Progenitor cell of endocrine pancreas (in vitro differentiated cells): ENCODE data around the gene TOMM7. TPM values are rescaled to one million over a fixed set of nuclear protein-coding genes. Genes with fewer than 3 reads are reported as not detected.

Source experiments
- DNase-seq: peaks from one replicate; pipeline ENCODE4 v3.0.0; 2021; ENCODE audit warnings: low spot score; ENCODE audit not compliant: unreplicated experiment
- H3K27ac Mint-ChIP-seq: 2 replicates; pipeline ENCODE4 v1.8.0; 2021; ENCODE audit warnings: mild to moderate bottlenecking, moderate library complexity, mixed read lengths
- H3K27me3 Mint-ChIP-seq: 2 replicates; pipeline ENCODE4 v1.8.0; 2021; ENCODE audit warnings: mixed read lengths
- H3K36me3 Mint-ChIP-seq: 2 replicates; pipeline ENCODE4 v1.8.0; 2022; ENCODE audit warnings: mixed read lengths; ENCODE audit not compliant: insufficient read depth
- H3K4me1 Mint-ChIP-seq: 2 replicates; pipeline ENCODE4 v1.8.0; 2021; ENCODE audit warnings: low read depth, mixed read lengths
- H3K4me3 Mint-ChIP-seq: 2 replicates; pipeline ENCODE4 v1.8.0; 2021; ENCODE audit warnings: low read depth, mild to moderate bottlenecking, moderate library complexity, mixed read lengths
- H3K9me3 Mint-ChIP-seq: 2 replicates; pipeline ENCODE4 v1.8.0; 2021; ENCODE audit warnings: low read depth, mixed read lengths
- total RNA-seq: library from RNA; stranded (reverse); gene quantifications from 2 replicates; pipeline ENCODE4 v1.2.1, GENCODE V29; 2021
- TF ChIP-seq, protein P1 (sequence below): fragments of 200-600 bp; sonication (generic); IDR thresholded peaks from one replicate; pipeline ENCODE4 v1.5.0; 2021; ENCODE audit warnings: antibody characterized with exemption, mild to moderate bottlenecking; ENCODE audit not compliant: unreplicated experiment

The TOMM7 gene
- total RNA-seq, 1 donor from 2014 or later = 139 TPM

DNA sequence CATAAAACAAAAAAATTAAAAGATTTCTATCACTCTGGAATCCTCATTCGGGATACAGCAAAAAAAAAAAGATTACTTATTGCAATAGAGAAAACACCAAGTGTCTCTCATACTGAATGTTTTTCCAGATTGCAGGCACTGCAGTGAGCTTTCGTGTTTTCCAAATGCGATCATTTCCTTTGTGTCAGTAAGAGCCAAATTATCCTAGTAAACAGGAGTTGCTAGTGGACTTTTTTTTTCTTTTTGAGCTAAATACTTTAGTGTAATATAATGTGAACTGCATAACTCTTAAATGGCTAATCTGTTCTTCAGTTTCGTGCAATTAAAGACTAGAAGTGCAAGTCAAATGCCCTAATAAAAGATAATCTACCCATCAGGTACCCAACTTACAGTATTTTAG lies 44.4 kb upstream of the TOMM7 start:
- H3K27ac Mint-ChIP-seq = no peak overlapping the region
- H3K4me1 Mint-ChIP-seq = no peaks in the 10 kb centered on the region
- no peak overlapping the region for H3K4me3 Mint-ChIP-seq
- peaks cover 2% of the 10 kb centered on the region for H3K36me3 Mint-ChIP-seq
- no peaks in the 10 kb centered on the region for H3K27me3 Mint-ChIP-seq
- TF ChIP-seq, protein P1, sequence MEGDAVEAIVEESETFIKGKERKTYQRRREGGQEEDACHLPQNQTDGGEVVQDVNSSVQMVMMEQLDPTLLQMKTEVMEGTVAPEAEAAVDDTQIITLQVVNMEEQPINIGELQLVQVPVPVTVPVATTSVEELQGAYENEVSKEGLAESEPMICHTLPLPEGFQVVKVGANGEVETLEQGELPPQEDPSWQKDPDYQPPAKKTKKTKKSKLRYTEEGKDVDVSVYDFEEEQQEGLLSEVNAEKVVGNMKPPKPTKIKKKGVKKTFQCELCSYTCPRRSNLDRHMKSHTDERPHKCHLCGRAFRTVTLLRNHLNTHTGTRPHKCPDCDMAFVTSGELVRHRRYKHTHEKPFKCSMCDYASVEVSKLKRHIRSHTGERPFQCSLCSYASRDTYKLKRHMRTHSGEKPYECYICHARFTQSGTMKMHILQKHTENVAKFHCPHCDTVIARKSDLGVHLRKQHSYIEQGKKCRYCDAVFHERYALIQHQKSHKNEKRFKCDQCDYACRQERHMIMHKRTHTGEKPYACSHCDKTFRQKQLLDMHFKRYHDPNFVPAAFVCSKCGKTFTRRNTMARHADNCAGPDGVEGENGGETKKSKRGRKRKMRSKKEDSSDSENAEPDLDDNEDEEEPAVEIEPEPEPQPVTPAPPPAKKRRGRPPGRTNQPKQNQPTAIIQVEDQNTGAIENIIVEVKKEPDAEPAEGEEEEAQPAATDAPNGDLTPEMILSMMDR = no peak
- no peak for DNase-seq
- no peaks in the 10 kb centered on the region for H3K9me3 Mint-ChIP-seq

DNA sequence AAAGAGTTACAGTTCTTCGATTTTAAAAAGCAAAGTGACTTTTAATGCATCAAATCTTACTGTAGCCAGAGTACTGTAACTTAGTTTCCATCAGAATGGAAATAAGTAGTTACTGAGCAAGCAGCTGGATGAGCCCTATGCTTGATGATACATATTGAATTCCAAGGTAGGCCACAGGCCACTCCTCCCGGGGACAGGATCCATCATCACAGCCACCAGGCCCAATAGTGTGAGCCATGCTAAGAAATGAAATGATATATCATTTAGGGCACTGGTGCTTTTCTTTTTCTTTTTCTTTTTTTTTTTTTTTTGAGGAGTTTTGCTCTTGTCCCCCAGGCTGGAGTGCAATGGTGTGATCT lies 42.9 kb upstream of the TOMM7 start:
- no peak for DNase-seq
- no peak overlapping the region for H3K27ac Mint-ChIP-seq
- TF ChIP-seq, protein P1 = no peak
- no peak overlapping the region for H3K4me3 Mint-ChIP-seq
- no peaks in the 10 kb centered on the region for H3K9me3 Mint-ChIP-seq
- H3K36me3 Mint-ChIP-seq = peaks cover 2% of the 10 kb centered on the region
- no peaks in the 10 kb centered on the region for H3K4me1 Mint-ChIP-seq
- no peaks in the 10 kb centered on the region for H3K27me3 Mint-ChIP-seq

DNA sequence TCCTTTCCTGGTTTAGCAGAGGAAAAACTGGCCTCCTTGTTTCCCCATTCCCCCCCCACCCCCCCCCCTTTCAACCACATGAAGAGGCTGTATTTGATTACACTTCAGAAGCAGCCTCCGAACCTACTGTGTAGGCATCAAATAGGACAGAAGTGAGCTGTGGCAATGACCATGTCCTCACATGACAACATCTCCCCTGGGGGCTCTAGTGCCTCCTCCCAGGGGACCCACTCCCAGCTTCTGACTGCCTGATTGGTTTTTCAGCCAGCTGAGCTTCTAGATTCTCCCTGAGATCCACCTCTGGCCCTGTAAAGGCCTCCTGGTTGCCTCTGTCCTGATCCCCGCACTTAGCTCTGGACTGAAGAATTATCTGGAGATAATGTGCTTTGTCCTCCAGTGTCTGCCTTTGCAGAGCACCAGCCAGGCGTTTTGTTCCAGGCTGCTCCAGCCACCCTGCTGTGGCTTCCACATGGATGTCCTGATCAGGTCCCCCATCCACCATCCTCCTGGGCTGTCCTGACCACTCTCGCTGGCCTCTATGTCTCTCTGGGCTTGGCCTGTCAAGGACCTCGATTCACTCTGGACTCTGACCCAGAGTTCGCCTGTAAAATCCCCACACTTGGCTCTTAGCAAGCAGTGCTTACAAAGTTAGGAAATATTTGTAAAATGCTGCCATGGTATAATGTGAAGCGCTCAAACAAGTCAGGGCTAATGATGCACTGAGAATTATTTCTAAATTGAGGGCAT lies 42.4 kb upstream of the TOMM7 start:
- H3K27me3 Mint-ChIP-seq = no peaks in the 10 kb centered on the region
- DNase-seq = no peak
- no peaks in the 10 kb centered on the region for H3K4me1 Mint-ChIP-seq
- H3K9me3 Mint-ChIP-seq = no peaks in the 10 kb centered on the region
- H3K27ac Mint-ChIP-seq = no peak overlapping the region
- TF ChIP-seq, protein P1 = no peak
- no peak overlapping the region for H3K4me3 Mint-ChIP-seq
- no peaks in the 10 kb centered on the region for H3K36me3 Mint-ChIP-seq

DNA sequence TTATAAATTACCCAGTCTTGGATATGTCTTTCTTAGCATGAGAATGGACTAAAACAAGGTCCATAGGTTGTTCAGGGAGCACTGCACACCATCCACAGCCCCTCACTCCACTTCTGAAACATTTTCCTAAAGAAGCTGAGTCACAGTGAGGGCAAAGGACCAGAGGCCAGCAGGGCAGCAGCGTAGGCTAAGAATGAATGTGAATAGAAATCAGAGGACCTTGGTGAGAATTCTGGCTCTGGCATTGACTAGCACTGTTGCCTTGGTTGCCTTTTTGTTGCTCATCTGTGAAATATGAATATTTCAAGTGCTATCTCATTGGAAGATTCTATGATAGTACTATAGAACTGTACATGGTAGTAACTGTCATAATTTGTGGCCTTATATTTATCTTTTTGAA lies 41.7 kb upstream of the TOMM7 start:
- no peak for DNase-seq
- Mint-ChIP-seq H3K27ac (no peak overlapping the region), H3K36me3 (no peaks in the 10 kb centered on the region), H3K4me1 (no peaks in the 10 kb centered on the region), H3K4me3 (no peak overlapping the region), H3K9me3 (no peaks in the 10 kb centered on the region), H3K27me3 (no peaks in the 10 kb centered on the region)
- TF ChIP-seq, protein P1 = no peak

DNA sequence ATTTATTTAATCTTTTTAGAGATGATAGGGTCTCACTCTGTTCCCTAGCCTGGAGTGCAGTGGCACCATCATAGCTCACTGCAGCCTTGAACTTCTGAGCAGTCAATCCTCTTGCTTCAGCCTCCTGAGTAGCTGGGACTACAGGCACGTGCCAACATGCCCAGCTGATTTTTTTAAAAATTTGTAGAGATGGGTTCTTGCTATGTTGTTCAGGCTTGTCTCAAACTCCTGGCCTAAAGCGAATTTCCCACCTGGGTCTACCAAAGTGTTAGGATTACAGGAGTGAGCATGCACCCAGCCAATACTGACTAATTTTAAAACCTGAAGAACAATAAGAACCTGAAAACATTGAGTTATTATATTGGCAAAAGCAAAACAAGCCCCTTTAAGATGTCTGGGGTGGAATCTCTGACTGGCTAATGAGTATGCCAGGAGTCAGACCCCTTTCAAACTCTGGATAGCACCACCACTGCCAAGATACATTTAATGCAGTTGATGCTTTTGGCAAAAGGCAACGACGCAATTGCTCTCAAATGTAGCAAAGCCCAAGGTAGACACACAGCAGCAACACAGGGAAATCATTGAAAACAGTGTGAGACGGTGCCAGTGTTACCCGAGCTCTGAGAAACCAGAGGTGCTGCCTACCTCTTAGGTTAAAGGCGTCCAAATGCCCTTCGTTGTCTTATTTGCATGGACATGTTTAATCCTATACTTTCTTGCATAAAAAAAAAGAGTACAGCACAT lies 40.7 kb upstream of the TOMM7 start:
- Mint-ChIP-seq H3K36me3 (peaks cover 7% of the 10 kb centered on the region), H3K27ac (no peak overlapping the region), H3K27me3 (no peaks in the 10 kb centered on the region), H3K4me1 (no peaks in the 10 kb centered on the region), H3K4me3 (no peak overlapping the region), H3K9me3 (no peaks in the 10 kb centered on the region)
- no peak for DNase-seq
- TF ChIP-seq, protein P1 = no peak
